ENCODE results near the gene CMAS.
"Not testable (repeated sequence)": the region's sequence is repeated elsewhere in the genome, so short reads cannot be mapped to it uniquely, and the experiment has no call there.

- TF ChIP-seq EZH2 (IDR thresholded peaks at IDR 0.05; ENCODE audit: borderline replicate concordance, low read depth, low read length, poor library complexity, severe bottlenecking); CTCF (conservative IDR thresholded peaks at IDR 0.05; ENCODE audit: low read depth, low read length): not testable (repeated sequence)
These were observed 7.0 kb downstream of the CMAS start for GRCh38 chr12:22052994-22053393.
